ENCODE data around the gene WARS2. TPM values are rescaled to one million over a fixed set of nuclear protein-coding genes. Genes with fewer than 3 reads are reported as not detected.
"Not testable (repeated sequence)": the region's sequence is repeated elsewhere in the genome, so short reads cannot be mapped to it uniquely, and the experiment has no call there.

WARS2 gene
- total RNA-seq, 1 donor from 2014 or later: 5.8 TPM

GRCh38 chr1:119143706-119144105, 3.3 kb upstream of the WARS2 start:
- no peak for ATAC-seq
- intact Hi-C loops (cut with DNase I): no loop called here
- no peak for DNase-seq (ENCODE audit: missing footprints)

GRCh38 chr1:119141660-119142059, 1.2 kb upstream of the WARS2 start:
- DNase-seq (ENCODE audit: missing footprints) (no peak), ATAC-seq (no peak)
- intact Hi-C loops (cut with DNase I): no loop called here

- intact Hi-C loops (cut with DNase I): no loop called here
- no peak for ATAC-seq
Measured at GRCh38 chr1:119141020-119141424, 569 bp upstream of the WARS2 start.

GRCh38 chr1:119139857-119140176, 636 bp downstream of the WARS2 start:
- ATAC-seq: peak; percentile 17
- DNase-seq (ENCODE audit: missing footprints): no peak
- intact Hi-C loops (cut with DNase I): no loop called here

More at GRCh38 chr1:119141020-119141424, 569 bp upstream of the WARS2 start:
- peak; percentile 68 for DNase-seq (ENCODE audit: missing footprints)

GRCh38 chr1:119139403-119139802, 1.1 kb downstream of the WARS2 start:
- no peak for DNase-seq (ENCODE audit: missing footprints)
- ATAC-seq: no peak
- intact Hi-C loops (cut with DNase I): no loop called here

- DNase-seq (ENCODE audit: missing footprints): no peak
- ATAC-seq: no peak
- intact Hi-C loops (cut with DNase I): no loop called here
Measured at GRCh38 chr1:119136401-119136800, 4.1 kb downstream of the WARS2 start.

- intact Hi-C loops (cut with DNase I): no loop called here
- no peak for DNase-seq (ENCODE audit: missing footprints)
- ATAC-seq: no peak
Measured at GRCh38 chr1:119133987-119134386, 6.5 kb downstream of the WARS2 start.

GRCh38 chr1:119132179-119132578, 8.3 kb downstream of the WARS2 start:
- ATAC-seq: peak; percentile 81
- peak; percentile 66 for DNase-seq (ENCODE audit: missing footprints)
- intact Hi-C loops (cut with DNase I): no loop called here

- ATAC-seq (no peak), DNase-seq (ENCODE audit: missing footprints) (no peak)
Measured at GRCh38 chr1:119125874-119126273, 14.6 kb downstream of the WARS2 start.

GRCh38 chr1:119124764-119125163, 15.7 kb downstream of the WARS2 start:
- ATAC-seq: no peak

More at GRCh38 chr1:119125874-119126273, 14.6 kb downstream of the WARS2 start:
- intact Hi-C loops (cut with DNase I): no loop called here

GRCh38 chr1:119121872-119122271, 18.6 kb downstream of the WARS2 start:
- DNase-seq (ENCODE audit: missing footprints); intact Hi-C loops (cut with DNase I); ATAC-seq: not testable (repeated sequence)

More at GRCh38 chr1:119124764-119125163, 15.7 kb downstream of the WARS2 start:
- intact Hi-C loops (cut with DNase I): no loop called here
- no peak for DNase-seq (ENCODE audit: missing footprints)

GRCh38 chr1:119116725-119117124, 23.7 kb downstream of the WARS2 start:
- ATAC-seq (peak; percentile 56), DNase-seq (ENCODE audit: missing footprints) (no peak)
- intact Hi-C loops (cut with DNase I): no loop called here

GRCh38 chr1:119115736-119116135, 24.7 kb downstream of the WARS2 start:
- intact Hi-C loops (cut with DNase I): no loop called here
- no peak for ATAC-seq
- no peak for DNase-seq (ENCODE audit: missing footprints)

GRCh38 chr1:119115311-119115710, 25.1 kb downstream of the WARS2 start:
- DNase-seq (ENCODE audit: missing footprints) (no peak), ATAC-seq (no peak)
- intact Hi-C loops (cut with DNase I): no loop called here

GRCh38 chr1:119114786-119115185, 25.7 kb downstream of the WARS2 start:
- DNase-seq (ENCODE audit: missing footprints): no peak
- intact Hi-C loops (cut with DNase I): no loop called here
- ATAC-seq: no peak

- intact Hi-C loops (cut with DNase I): no loop called here
- DNase-seq (ENCODE audit: missing footprints) (no peak), ATAC-seq (no peak)
Measured at GRCh38 chr1:119112791-119113190, 27.7 kb downstream of the WARS2 start.

- DNase-seq (ENCODE audit: missing footprints) (no peak), ATAC-seq (no peak)
- intact Hi-C loops (cut with DNase I): no loop called here
Measured at GRCh38 chr1:119112244-119112643, 28.2 kb downstream of the WARS2 start.

- no peak for DNase-seq (ENCODE audit: missing footprints)
- ATAC-seq: no peak
- intact Hi-C loops (cut with DNase I): no loop called here
Measured at GRCh38 chr1:119108988-119109387, 31.5 kb downstream of the WARS2 start.

- intact Hi-C loops (cut with DNase I): no loop called here
- ATAC-seq: no peak
- DNase-seq (ENCODE audit: missing footprints): no peak
Measured at GRCh38 chr1:119103764-119104163, 36.7 kb downstream of the WARS2 start.

- ATAC-seq (peak; percentile 39), DNase-seq (ENCODE audit: missing footprints) (no peak)
- intact Hi-C loops (cut with DNase I): no loop called here
Measured at GRCh38 chr1:119102051-119102450, 38.4 kb downstream of the WARS2 start.

- ATAC-seq: peak; percentile 84
- DNase-seq (ENCODE audit: missing footprints): no peak
- intact Hi-C loops (cut with DNase I): no loop called here
Measured at GRCh38 chr1:119101563-119101962, 38.9 kb downstream of the WARS2 start.

GRCh38 chr1:119099775-119100174, 40.7 kb downstream of the WARS2 start:
- DNase-seq (ENCODE audit: missing footprints): no peak
- no peak for ATAC-seq
- intact Hi-C loops (cut with DNase I): no loop called here

Measured in Right ventricle myocardium inferior (tissue), 1 donor.